K562 (cell line): ENCODE results near the gene SLC49A4. TPM values are rescaled to one million over a fixed set of nuclear protein-coding genes. Genes with fewer than 3 reads are reported as not detected.

ENCODE experiments used
- ATAC-seq: fragments of 200-7000 bp; cut with Tn5 transposase; 3 replicates; pipeline ENCODE4 v1.9.1; 2020; ENCODE audit warnings: moderate library complexity
- BruUV-seq: library from RNA; stranded (reverse); fragments of 400-500 nt; replicated peaks from 2 replicates; lab custom pipeline; 2021; lab: Mats Ljungman, UMichigan
- CTCF ChIA-PET: fragments of 300-600 bp; formaldehyde crosslinking; extraction: SDS; loops from one replicate; lab custom pipeline; 2021; ENCODE audit warnings: low intra/inter-chr PET ratio; lab: Yijun Ruan, JAX
- POLR2A ChIA-PET: fragments of 300-600, 350-650 bp; sonication (Branson Sonifier 250); formaldehyde crosslinking; extraction: SDS; loops from one replicate; lab custom pipeline; 2021; ENCODE audit warnings: antibody characterized with exemption, inconsistent platforms; lab: Yijun Ruan, JAX
- DNase-seq, 4 experiments: peaks; one replicate each; pipeline versions ENCODE4 v3.0.0 to v3.0.0-alpha.2; 2011 to 2018; ENCODE audit warnings: low spot score in 3 of 4, mixed read lengths in 3 of 4; ENCODE audit errors: extremely low read depth in 1 of 4
- FAIRE-seq: peaks from 2 replicates; lab custom pipeline; 2011; peaks lifted over from hg19 to GRCh38; lab: Jason Lieb, UNC
- H2AFZ ChIP-seq: 2 replicates; pipeline ENCODE4 v1.6.0; 2011; ENCODE audit warnings: low read depth, low read length, control low read depth, inconsistent platforms
- H3K27ac ChIP-seq: fragments of 200-600 bp; 3 replicates; pipeline ENCODE4 v1.8.0; 2011; ENCODE audit warnings: low read depth, mild to moderate bottlenecking, control low read depth, inconsistent platforms, low read length, moderate library complexity, mixed read lengths; ENCODE audit errors: extremely low read depth
- H3K27me3 ChIP-seq, 2 experiments: fragments of 300-600 bp in 1 of 2; 2 replicates in 1 of 2; 3 replicates in 1 of 2; pipeline versions ENCODE4 v1.6.0 to v1.8.0; 2011; ENCODE audit warnings: inconsistent platforms in 2 of 2, low read length in 2 of 2, mild to moderate bottlenecking in 1 of 2, mixed read lengths in 1 of 2, moderate library complexity in 1 of 2; ENCODE audit not compliant: control insufficient read depth in 2 of 2, insufficient read depth in 2 of 2
- H3K36me3 ChIP-seq: fragments of 300-600 bp; 3 replicates; pipeline ENCODE4 v1.8.0; 2011; ENCODE audit warnings: mild to moderate bottlenecking, low read length, inconsistent platforms; ENCODE audit not compliant: control insufficient read depth, insufficient read depth
- H3K4me1 ChIP-seq, 2 experiments: fragments of 200-600 bp in 1 of 2; replicated peaks in 1 of 2; 2 replicates in 1 of 2; 3 replicates in 1 of 2; pipeline versions ENCODE4 v1.5.1 to v1.8.0; 2011; ENCODE audit warnings: inconsistent platforms in 2 of 2, low read length in 2 of 2, mild to moderate bottlenecking in 1 of 2, mixed read lengths in 1 of 2, moderate library complexity in 1 of 2; ENCODE audit not compliant: control insufficient read depth in 2 of 2, insufficient read depth in 2 of 2
- H3K4me2 ChIP-seq: 2 replicates; pipeline ENCODE4 v1.6.1; 2011; ENCODE audit warnings: low read length, control low read depth, inconsistent platforms, mixed read lengths; ENCODE audit not compliant: insufficient read depth
- H3K4me3 ChIP-seq: fragments of 200-600 bp; sonication (generic), shearing (Covaris generic); 2 replicates; pipeline ENCODE4 v1.5.1; 2016; ENCODE audit warnings: control low read depth, inconsistent platforms
- H3K79me2 ChIP-seq: fragments of 200-600 bp; 3 replicates; pipeline ENCODE4 v1.8.0; 2011; ENCODE audit warnings: low read length, inconsistent platforms; ENCODE audit not compliant: control insufficient read depth, insufficient read depth
- H3K9ac ChIP-seq, 2 experiments: 2 replicates each; pipeline versions ENCODE4 v1.6.0 to v1.6.1; 2011; ENCODE audit warnings: low read depth in 2 of 2, low read length in 2 of 2, control low read depth in 1 of 2, inconsistent platforms in 1 of 2, mild to moderate bottlenecking in 1 of 2, mixed read lengths in 1 of 2; ENCODE audit not compliant: insufficient read depth in 1 of 2
- H3K9me1 ChIP-seq: one replicate; pipeline ENCODE4 v1.6.0; 2011; ENCODE audit warnings: inconsistent platforms, mild to moderate bottlenecking, low read length, moderate library complexity; ENCODE audit not compliant: control insufficient read depth, insufficient read depth
- H3K9me3 ChIP-seq: replicated peaks from 2 replicates; pipeline ENCODE4 v1.5.1; 2011; ENCODE audit warnings: low read depth, low read length, inconsistent platforms; ENCODE audit not compliant: control insufficient read depth, insufficient read depth
- H4K20me1 ChIP-seq: replicated peaks from 2 replicates; pipeline ENCODE4 v1.6.1; 2011; ENCODE audit warnings: low read length, inconsistent platforms, mixed read lengths; ENCODE audit not compliant: control insufficient read depth, insufficient read depth
- ARID1B ChIP-seq: fragments of 450-650 bp; IDR thresholded peaks from 2 replicates; pipeline ENCODE4 v1.6.1; 2016; ENCODE audit warnings: antibody characterized with exemption, mild to moderate bottlenecking, inconsistent platforms
- CAMTA2 ChIP-seq: fragments of 250-450 bp; sonication (Bioruptor Pico); conservative IDR thresholded peaks from 2 replicates; pipeline ENCODE4 v1.5.1; 2022
- CBX2 ChIP-seq: fragments of 200-600 bp; sonication (generic); IDR thresholded peaks from one replicate; pipeline ENCODE4 v1.6.1; 2012; ENCODE audit warnings: mild to moderate bottlenecking, low read length, inconsistent platforms; ENCODE audit not compliant: insufficient read depth, poor library complexity, severe bottlenecking
- HCFC1 ChIP-seq: IDR thresholded peaks from 2 replicates; pipeline ENCODE4 v1.6.1; 2012; ENCODE audit warnings: low read depth, low read length, improper control_type of control experiment
- KDM4B ChIP-seq, 2 experiments: fragments of 450-650 bp in 1 of 2; sonication (generic) in 1 of 2; IDR thresholded peaks; 2 replicates each; pipeline ENCODE4 v1.6.1; 2016 to 2017; ENCODE audit warnings: borderline replicate concordance in 2 of 2, antibody characterized with exemption in 1 of 2, low read depth in 1 of 2, mild to moderate bottlenecking in 1 of 2
- MEF2A ChIP-seq: IDR thresholded peaks from 2 replicates; pipeline ENCODE4 v1.6.1; 2011; ENCODE audit warnings: low read depth, mild to moderate bottlenecking, low read length, moderate library complexity; ENCODE audit not compliant: control insufficient read depth
- MTF1 ChIP-seq: fragments of 250-450 bp; sonication (Bioruptor Pico); IDR thresholded peaks from 2 replicates; pipeline ENCODE4 v1.9.0; 2021; ENCODE audit warnings: moderate library complexity, mild to moderate bottlenecking, inconsistent platforms, borderline replicate concordance
- NCOA4 ChIP-seq: fragments of 450-650 bp; IDR thresholded peaks from 2 replicates; pipeline ENCODE4 v1.6.1; 2018; ENCODE audit warnings: mild to moderate bottlenecking; ENCODE audit not compliant: partially characterized antibody
- WGBS: fragments of 100-300 bp; shearing (Covaris generic); methylation state at CpG from one replicate; pipeline ENCODE4 v1.1.6; 2016; ENCODE audit warnings: low coverage, mixed read lengths; ENCODE audit not compliant: insufficient coverage; ENCODE audit errors: missing lambda C conversion rate; 5-methylcytosine and 5-hydroxymethylcytosine counted together
- in situ Hi-C: fragments of 300-500 bp; cut with MboI; formaldehyde crosslinking; loops from 4 replicates; pipeline ENCODE4 v1.15.0; 2018; ENCODE audit warnings: inconsistent platforms, mixed read lengths
- intact Hi-C: fragments of 100-400 bp; cut with micrococcal nuclease; formaldehyde crosslinking; loops from 2 replicates; pipeline ENCODE4 v1.14.2; 2022
- polyA plus RNA-seq, 8 experiments: library from polyadenylated mRNA; depleted of rRNA in 4 of 8; stranded (reverse) in 5 of 8; unstranded in 3 of 8; fragments of >200 nt; fragmentation: Nextera tagmentation in 2 of 8; fragmentation: Illumina TruSeq in 1 of 8; extraction: Ambion mirVana in 2 of 8; extraction: Trizol in 1 of 8; gene quantifications; 2 replicates each; pipeline versions ENCODE4 v1.2.1 to v1.2.3, GENCODE V29; 2011 to 2014; ENCODE audit warnings: inconsistent platforms in 1 of 8, missing spikeins in 1 of 8
- total RNA-seq, 7 experiments: library from RNA; depleted of rRNA in 6 of 7; stranded (reverse); fragments of >200 nt in 6 of 7; fragmentation: Illumina TruSeq in 2 of 7; extraction: Trizol in 2 of 7; gene quantifications; 2 replicates each; pipeline versions ENCODE4 v1.2.1 to v1.2.3, GENCODE V29; 2011 to 2021; ENCODE audit warnings: low replicate concordance in 1 of 7
- TF ChIP-seq, protein P1 (sequence below): fragments of 450-650 bp; formaldehyde crosslinking; IDR thresholded peaks from 2 replicates; pipeline ENCODE4 v1.4.0; 2020; ENCODE audit warnings: mild to moderate bottlenecking, moderate library complexity

The SLC49A4 gene
- total and polyA plus RNA-seq, 9 of the 15 experiments (the other 6 are each of a cell fraction or from before 2014, with no cell fraction given): 0.15 to 1.3 (median 0.83) TPM

DNA sequence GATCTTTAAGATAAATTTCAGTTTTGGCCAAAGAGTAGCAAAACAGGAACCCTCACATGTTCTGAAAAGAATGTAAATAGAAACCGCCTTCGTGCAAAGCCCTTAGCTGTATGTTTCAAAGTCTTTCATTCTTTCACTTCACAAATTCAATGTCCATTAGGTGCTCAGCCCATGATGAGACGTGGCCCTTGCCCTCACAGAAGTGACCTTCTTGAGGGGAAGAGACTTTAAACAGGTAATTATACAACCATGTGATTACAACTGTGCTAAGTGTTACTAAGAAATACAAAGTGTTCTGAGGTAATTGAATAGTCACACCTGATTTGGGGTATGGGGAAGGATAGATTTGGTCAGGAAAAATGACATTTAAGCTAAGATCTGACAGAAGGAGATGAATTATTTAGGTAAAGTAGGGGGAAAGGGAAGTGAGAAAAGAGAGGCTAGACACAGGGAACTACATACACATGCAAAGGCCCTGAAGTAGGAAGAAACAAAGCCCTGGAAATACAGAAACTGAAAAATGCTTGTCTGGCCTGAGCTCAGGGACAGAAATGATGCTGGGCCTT, 20.8 kb upstream of the SLC49A4 start:
- no peaks in the 10 kb centered on the region for H3K79me2 ChIP-seq
- H3K9me3 ChIP-seq: no peaks in the 10 kb centered on the region
- no peaks in the 10 kb centered on the region for H3K4me1 ChIP-seq
- TF ChIP-seq, protein P1, sequence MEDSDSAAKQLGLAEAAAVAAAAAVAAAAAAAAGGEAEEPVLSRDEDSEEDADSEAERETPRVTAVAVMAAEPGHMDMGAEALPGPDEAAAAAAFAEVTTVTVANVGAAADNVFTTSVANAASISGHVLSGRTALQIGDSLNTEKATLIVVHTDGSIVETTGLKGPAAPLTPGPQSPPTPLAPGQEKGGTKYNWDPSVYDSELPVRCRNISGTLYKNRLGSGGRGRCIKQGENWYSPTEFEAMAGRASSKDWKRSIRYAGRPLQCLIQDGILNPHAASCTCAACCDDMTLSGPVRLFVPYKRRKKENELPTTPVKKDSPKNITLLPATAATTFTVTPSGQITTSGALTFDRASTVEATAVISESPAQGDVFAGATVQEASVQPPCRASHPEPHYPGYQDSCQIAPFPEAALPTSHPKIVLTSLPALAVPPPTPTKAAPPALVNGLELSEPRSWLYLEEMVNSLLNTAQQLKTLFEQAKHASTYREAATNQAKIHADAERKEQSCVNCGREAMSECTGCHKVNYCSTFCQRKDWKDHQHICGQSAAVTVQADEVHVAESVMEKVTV (CRISPR knock-in tag): no peak
- TF ChIP-seq MEF2A (no peak), CAMTA2 (CRISPR knock-in tag) (no peak), NCOA4 (no peak), MTF1 (no peak), HCFC1 (no peak), ARID1B (no peak), CBX2 (no peak), KDM4B (IDR thresholded peaks at IDR 0.05; ENCODE audit: borderline replicate concordance in 2 of 2, low read depth in 1 of 2) (no peak)
- TF ChIP-seq, all 486 proteins: peak for 0
- intact Hi-C loops: no loop called here
- DNase-seq (no peak), ATAC-seq (no peak), FAIRE-seq (no peak)
- no peaks in the 10 kb centered on the region for H3K27me3 ChIP-seq
- in situ Hi-C loops: no loop called here
- no peaks in the 10 kb centered on the region for H3K36me3 ChIP-seq
- no peak overlapping the region for H3K4me3 ChIP-seq
- no peak overlapping the region for H3K27ac ChIP-seq
- 57% methylated on average over 1 of the region's 3 CpGs for WGBS
- no peaks in the 10 kb centered on the region for H4K20me1 ChIP-seq
- CTCF ChIA-PET: no interaction called here
- no peak overlapping the region for H2AFZ ChIP-seq
- POLR2A ChIA-PET: interaction anchor here (0.6 to 1.5 kb wide), 2 partner anchors 9 to 307 kb away, joined by 3 to 5 read pairs; no protein-coding TSS in a partner anchor
- no peak overlapping the region for H3K9ac ChIP-seq
- H3K9me1 ChIP-seq: no peaks in the 10 kb centered on the region
- no peak overlapping the region for H3K4me2 ChIP-seq
- BruUV-seq: no TSS peak
